ENCODE data around the gene UPK2.

DNA sequence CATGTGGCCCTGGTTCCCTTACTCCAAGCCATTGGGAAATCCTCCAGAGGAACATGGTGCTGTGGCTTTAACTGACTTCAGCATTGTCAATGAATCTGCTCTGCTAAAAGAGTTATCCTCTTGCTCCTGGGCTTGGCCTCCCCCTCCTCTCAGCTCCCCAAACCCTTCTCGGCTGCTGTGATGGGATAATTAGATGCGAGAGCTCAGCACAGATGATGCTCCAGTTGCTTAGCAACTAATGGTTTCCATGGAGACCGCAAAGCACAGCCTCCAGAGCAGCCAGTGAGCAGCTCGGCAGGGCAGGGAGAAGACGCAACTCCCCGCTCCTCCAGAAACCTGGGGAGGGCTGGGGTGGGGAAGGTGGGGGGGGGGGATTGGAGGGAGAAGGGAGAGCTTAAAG, 2.8 kb upstream of the UPK2 start:
- TF ChIP-seq, protein P1, sequence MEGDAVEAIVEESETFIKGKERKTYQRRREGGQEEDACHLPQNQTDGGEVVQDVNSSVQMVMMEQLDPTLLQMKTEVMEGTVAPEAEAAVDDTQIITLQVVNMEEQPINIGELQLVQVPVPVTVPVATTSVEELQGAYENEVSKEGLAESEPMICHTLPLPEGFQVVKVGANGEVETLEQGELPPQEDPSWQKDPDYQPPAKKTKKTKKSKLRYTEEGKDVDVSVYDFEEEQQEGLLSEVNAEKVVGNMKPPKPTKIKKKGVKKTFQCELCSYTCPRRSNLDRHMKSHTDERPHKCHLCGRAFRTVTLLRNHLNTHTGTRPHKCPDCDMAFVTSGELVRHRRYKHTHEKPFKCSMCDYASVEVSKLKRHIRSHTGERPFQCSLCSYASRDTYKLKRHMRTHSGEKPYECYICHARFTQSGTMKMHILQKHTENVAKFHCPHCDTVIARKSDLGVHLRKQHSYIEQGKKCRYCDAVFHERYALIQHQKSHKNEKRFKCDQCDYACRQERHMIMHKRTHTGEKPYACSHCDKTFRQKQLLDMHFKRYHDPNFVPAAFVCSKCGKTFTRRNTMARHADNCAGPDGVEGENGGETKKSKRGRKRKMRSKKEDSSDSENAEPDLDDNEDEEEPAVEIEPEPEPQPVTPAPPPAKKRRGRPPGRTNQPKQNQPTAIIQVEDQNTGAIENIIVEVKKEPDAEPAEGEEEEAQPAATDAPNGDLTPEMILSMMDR (IDR thresholded peaks at IDR 0.05; ENCODE audit: borderline replicate concordance, extremely low read depth, low read length, poor library complexity, severe bottlenecking) = no peak
- TF ChIP-seq EZH2 (IDR thresholded peaks at IDR 0.05; ENCODE audit: borderline replicate concordance, low read depth, low read length, severe bottlenecking) = no peak
